Measurements from ENCODE around the gene THSD7A.

Gene THSD7A

GRCh38 chr7:11811709-11812108 lies 20.3 kb downstream of the THSD7A start:
- no peak for FAIRE-seq

GRCh38 chr7:11810043-11810625 lies 21.9 kb downstream of the THSD7A start:
- FAIRE-seq, result no peak

DNA sequence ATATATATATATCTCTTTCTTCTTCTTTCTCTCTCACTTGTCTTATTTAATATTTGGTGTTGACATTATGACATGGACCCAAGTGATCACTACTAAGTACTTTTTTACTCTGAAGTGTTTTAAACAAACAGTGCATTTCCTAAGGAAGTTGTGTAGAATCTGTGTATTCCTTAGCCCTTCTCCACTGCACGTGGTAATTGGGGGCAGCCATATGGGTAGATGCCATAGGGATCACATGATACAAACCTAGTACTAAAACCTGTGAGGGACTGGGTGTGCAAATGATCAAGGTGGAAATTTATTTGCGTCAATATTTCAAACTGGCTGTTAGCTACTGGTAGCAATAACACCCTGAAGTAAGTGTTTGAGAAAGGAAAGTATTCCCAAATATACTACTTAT lies 25.0 kb downstream of the THSD7A start:
- no peak for FAIRE-seq

GRCh38 chr7:11804621-11805020 lies 27.4 kb downstream of the THSD7A start:
- no peak for FAIRE-seq

- no peak for FAIRE-seq
Measured at GRCh38 chr7:11795231-11795630, 36.8 kb downstream of the THSD7A start.

DNA sequence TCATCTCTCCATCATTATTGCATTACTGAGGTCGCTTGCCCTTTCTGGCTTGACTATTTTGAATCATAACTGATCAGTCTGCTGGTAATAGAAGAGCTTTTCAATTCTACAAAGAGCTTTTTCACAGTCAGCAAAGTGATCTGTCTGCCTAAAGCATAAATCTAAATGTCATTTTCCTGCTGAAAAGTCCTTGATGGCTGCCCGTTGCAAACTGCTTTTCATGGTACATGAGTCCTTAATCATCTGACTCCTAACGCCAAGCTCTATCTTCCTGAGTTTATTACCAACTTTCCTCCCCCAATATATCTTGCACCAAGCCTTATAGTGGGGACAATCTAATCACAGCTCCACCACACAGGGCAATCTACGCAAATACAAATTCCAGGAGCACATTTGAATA lies 39.8 kb downstream of the THSD7A start:
- no peak for FAIRE-seq

DNA sequence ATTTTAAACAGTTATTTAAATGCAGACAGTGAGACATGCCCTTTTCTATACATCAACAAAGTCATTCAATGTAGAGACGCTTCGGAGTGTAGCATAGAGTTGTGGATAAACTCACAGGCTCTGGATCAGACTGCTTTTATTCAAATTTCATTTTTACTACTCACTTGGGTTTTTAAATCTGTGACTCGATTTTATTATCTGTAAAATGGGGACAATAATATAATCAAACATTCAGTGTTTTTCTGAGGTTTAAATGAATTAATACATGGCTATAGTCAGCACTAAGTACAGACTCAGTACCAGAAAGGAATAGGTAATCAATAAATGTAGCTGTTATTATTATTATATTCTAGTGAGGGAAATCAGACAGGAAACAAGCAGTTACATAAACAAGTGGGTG lies 43.4 kb downstream of the THSD7A start:
- no peak for FAIRE-seq

- FAIRE-seq, result no peak
Measured at GRCh38 chr7:11787534-11787933, 44.5 kb downstream of the THSD7A start.

DNA sequence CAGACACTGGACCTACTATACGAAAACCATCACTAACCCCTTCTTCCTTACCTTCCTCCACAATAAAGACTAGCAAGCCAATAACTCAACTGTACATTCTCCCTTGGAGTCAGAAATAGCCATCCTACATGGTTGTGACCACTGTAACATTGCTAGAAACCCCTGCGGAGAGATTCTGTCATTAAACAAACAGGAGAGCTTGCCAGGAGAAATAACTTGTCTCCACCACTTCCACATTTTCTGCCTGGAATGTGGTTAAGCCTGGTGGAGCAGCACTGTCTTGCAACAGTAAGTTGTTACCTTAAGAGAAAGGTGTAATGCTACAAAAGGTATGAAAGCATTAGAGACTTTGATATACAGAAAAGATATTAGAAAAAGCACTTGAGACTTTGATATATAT lies 45.8 kb downstream of the THSD7A start:
- no peak for FAIRE-seq

GRCh38 chr7:11784769-11785536 lies 47.0 kb downstream of the THSD7A start:
- no peak for FAIRE-seq

GRCh38 chr7:11779864-11780674 lies 51.9 kb downstream of the THSD7A start:
- no peak for FAIRE-seq

DNA sequence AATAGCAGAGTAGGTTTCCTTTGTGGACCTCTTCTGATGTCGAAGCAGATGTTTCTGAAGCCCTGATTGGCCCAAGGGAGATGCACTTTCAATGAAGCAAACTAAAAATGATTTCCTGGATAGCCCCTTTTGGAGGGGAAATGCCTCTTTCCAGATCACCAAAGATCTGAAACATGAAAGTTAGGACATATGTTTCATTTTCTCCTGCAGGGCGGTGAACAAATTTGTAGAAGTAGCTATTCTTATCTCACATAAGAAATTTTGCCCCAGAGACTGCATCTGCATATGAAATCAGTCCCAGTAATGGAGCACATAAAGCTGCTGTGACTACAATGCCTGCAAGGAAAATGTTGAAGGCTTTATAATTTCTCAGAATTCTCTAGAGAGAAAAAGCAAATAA lies 56.0 kb downstream of the THSD7A start:
- no peak for FAIRE-seq

DNA sequence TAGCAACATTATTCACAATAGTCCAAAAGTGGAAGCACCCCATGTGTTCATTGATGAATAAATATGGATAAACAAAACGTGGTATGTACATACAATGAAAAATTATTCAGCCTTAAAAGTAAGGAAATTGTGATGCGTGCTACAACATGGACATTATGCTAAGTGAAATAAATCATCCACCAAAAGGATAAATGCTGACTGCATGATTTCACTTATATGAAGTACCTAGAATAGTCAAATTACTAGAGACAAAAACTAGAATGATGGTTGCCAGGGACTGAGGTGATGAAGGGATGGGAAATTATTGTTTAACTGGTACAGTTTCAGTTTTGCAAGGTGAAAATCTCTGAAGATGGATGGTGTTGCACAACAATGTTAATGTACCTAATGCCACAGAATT lies 56.6 kb downstream of the THSD7A start:
- FAIRE-seq, result no peak

- no peak for FAIRE-seq
Measured at GRCh38 chr7:11768263-11768662, 63.7 kb downstream of the THSD7A start.

- FAIRE-seq, result no peak
Measured at GRCh38 chr7:11767148-11767547, 64.8 kb downstream of the THSD7A start.

DNA sequence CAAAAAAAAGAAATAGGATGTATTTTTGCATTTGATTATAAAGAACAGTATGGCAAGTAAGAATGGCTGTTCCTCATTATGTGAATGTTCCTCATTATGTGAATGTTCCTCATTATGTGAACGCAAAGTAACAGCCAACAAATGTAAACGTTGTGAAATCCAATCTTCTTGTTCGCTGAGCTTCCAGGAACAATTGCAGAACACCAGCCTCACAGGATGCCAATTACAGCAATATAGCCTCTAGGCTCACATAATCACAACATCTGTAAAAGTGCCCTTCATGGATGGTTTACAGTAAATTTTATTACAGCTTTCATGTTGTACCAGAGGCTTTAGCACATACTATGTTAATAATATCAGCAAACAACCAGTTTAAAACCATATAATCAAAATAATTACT lies 71.6 kb downstream of the THSD7A start:
- FAIRE-seq, result no peak

DNA sequence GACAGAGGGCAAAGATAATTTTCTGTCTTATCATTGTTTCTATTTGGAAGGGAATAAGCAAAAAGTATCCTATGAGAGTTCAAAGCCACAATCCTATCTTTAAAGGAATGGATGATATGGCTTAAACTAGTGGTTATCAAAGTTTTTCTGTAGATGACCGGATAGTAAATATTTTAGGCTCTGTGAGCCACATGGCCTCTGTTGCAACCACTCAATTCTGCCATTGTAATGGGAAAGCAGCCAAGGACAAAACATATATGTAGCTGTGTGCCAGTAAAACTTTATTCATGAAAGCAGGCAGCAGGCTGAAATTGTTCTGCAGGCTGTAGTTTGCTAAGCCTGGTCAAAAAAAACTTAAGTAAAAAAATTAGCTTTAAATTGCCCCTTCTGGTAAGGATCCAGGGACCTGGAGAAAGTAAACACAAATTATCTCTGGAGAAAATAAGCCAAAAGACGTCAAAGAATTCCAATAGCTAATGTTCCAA lies 73.3 kb downstream of the THSD7A start:
- no peak for FAIRE-seq

- FAIRE-seq, result no peak
Measured at GRCh38 chr7:11757153-11757552, 74.8 kb downstream of the THSD7A start.

- no peak for FAIRE-seq
Measured at GRCh38 chr7:11754933-11755332, 77.1 kb downstream of the THSD7A start.

GRCh38 chr7:11754123-11754522 lies 77.9 kb downstream of the THSD7A start:
- FAIRE-seq, result no peak

GRCh38 chr7:11753433-11753832 lies 78.6 kb downstream of the THSD7A start:
- FAIRE-seq, result no peak

- no peak for FAIRE-seq
Measured at GRCh38 chr7:11751807-11752389, 80.1 kb downstream of the THSD7A start.

DNA sequence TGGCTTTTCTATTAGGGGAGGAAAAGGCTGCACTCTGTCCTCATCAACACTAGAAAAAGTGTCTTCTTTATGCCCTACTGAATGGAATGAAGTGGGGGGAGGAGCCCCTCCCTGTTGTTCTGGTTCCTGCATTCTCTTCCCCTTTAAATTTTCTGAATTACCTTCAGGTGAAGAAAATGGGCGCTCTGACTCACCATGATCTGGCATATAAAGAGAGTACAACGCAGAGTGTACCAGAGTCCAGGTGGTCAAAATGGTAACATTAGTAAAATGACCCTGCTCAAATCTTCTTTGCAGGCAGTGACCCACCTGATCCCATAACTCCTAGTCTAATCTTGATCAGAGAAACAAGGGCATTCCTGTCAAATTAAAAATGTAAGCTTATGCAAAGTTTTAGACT lies 80.7 kb downstream of the THSD7A start:
- FAIRE-seq, result no peak

Measured in G401.6 (cell line).